HG03457 (cell line): ENCODE results near the gene SF3A2.
"Not testable (repeated sequence)": the region's sequence is repeated elsewhere in the genome, so short reads cannot be mapped to it uniquely, and the experiment has no call there.

Experiments used
- ATAC-seq: cut with Tn5 transposase; IDR thresholded peaks from one replicate; pipeline ENCODE4 v1.9.1; 2021; ENCODE audit warnings: moderate number of reproducible peaks; ENCODE audit not compliant: unreplicated experiment

The SF3A2 gene

GRCh38 chr19:2271234-2272103 lies 34.8 kb downstream of the SF3A2 start:
- ATAC-seq, result no peak

- ATAC-seq, result no peak
Measured at GRCh38 chr19:2273356-2274184, 36.9 kb downstream of the SF3A2 start.

- ATAC-seq, result no peak
Measured at GRCh38 chr19:2274185-2274711, 37.6 kb downstream of the SF3A2 start.

GRCh38 chr19:2274931-2275535 lies 38.4 kb downstream of the SF3A2 start:
- ATAC-seq, result no peak

- no peak for ATAC-seq
Measured at GRCh38 chr19:2275588-2276428, 39.2 kb downstream of the SF3A2 start.

GRCh38 chr19:2276429-2276986 lies 39.9 kb downstream of the SF3A2 start:
- no peak for ATAC-seq

- no peak for ATAC-seq
Measured at GRCh38 chr19:2277138-2277537, 40.5 kb downstream of the SF3A2 start.

GRCh38 chr19:2278459-2279158 lies 42.0 kb downstream of the SF3A2 start:
- ATAC-seq, result no peak

- no peak for ATAC-seq
Measured at GRCh38 chr19:2280633-2281264, 44.1 kb downstream of the SF3A2 start.

- ATAC-seq, result not testable (repeated sequence)
Measured at GRCh38 chr19:2281265-2282061, 44.8 kb downstream of the SF3A2 start.

GRCh38 chr19:2282062-2282861 lies 45.6 kb downstream of the SF3A2 start, which contains the start of gene PEAK3:
TSS of gene PEAK3 (minus strand) at chr19:2282175. CDS start at chr19:2280931, 1,244 bp downstream.
- no peak for ATAC-seq

- no peak for ATAC-seq
Measured at GRCh38 chr19:2282862-2283237, 46.2 kb downstream of the SF3A2 start.

- ATAC-seq, result no peak
Measured at GRCh38 chr19:2283835-2284507, 47.3 kb downstream of the SF3A2 start.

GRCh38 chr19:2286402-2287140 lies 49.9 kb downstream of the SF3A2 start:
- no peak for ATAC-seq

GRCh38 chr19:2287585-2288337 lies 51.1 kb downstream of the SF3A2 start:
- no peak for ATAC-seq
